HG02678 (cell line): ENCODE measurements around the gene RANBP3L.
"Not testable (repeated sequence)": the region's sequence is repeated elsewhere in the genome, so short reads cannot be mapped to it uniquely, and the experiment has no call there.

Experiments used
- ATAC-seq: cut with Tn5 transposase; IDR thresholded peaks from one replicate; pipeline ENCODE4 v1.9.1; 2021; ENCODE audit warnings: mild to moderate bottlenecking, moderate library complexity; ENCODE audit not compliant: unreplicated experiment

RANBP3L gene

DNA sequence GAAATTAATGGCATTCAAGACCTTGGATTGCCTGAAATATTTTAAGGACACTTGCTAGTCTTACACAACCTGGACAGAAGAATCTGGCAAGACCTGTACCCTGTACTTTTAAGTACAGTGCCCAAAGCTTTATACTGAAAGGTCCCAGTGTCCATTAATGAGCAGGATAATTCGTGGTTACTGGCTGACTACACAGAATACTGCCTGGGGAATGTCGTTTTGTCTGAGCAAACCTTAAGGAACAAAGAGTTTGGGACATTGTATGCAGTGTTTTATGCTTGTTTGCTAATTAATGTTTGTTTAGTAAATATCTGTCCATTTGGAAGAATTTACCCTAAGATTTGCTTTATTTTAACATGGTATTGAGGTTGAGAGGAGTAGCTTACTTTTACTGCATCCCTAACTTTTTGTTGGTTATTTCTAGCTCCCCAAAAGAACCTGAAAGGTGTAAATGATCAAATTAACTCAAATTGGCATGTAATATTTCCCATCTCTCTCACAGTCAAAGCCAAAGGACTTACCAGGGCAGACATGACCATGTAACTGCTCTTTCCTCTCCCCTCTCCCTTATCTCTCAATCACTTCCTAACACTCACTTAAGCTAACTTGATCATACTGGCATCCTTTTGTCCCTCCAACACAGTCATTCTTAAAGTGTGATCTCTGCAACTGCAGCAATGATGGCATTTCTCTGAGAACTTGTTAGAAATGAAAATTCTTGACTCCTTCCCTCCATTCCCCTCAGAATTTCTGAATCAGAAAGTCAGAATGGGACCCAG lies 15.7 kb downstream of the RANBP3L start:
- ATAC-seq: no peak

DNA sequence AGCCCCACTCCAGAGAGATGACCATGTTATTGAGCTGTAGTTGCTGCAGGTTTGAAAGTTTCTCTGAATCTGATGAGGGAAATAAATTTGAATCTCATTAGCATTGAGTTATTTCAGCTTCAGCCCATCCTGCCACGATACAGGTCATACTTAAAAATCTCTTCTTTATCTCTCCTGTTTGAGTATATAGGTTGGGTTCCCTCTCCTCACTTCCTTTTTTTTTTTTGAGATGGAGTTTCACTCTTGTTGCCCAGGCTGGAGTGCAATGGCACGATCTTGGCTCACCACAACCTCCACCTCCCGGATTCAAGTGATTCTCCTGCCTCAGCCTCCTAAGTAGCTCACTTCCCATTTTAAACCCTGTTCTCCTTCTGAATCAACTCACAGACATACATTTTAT lies 17.9 kb downstream of the RANBP3L start:
- ATAC-seq: not testable (repeated sequence)

DNA sequence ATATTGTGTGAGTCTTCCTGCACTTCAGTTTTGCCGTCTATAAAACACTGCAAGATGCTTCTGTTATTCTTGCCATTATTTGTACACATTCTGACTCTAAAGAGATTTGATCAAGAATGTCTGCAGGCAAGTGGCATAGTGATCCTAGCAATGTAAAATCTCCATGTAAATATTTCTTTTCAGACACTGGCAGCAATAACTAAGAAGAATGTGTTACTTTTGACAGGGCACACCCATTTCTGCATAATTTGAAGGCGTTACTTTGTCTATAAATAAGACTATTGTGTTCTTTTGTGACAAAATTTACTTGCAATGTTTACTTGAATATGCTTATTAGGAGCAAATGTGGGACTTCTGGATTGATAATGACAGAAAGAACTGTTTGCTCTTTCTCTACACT lies 20.1 kb downstream of the RANBP3L start:
- ATAC-seq: no peak

DNA sequence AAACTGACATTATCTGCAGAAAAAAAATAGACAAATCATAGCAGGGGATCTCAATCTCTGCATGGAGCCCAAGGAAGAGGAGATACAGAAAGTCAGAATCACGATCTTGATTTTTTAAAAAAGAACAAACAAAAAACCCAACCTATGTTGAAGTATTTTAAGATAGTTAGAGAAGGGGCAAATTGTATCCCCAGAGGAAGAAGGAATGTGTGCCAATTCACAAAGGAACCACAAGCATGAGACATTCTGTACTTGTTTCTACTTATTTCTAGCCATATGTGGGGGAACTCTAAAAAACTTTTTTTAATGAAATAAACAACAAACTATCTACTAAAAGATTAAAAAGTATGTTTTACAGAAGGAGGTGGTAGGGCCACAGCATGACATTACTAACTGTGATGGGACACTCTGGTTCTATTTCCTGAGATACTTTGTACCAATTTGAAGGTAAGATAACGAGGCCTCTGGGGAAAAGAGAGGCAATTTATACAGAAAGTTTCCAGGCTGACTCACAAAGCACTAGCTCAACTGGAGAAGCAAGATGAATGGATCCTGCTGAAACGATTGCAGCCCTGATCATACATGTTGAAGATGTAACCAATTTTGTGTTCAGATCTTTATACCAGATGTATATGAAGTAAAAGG lies 22.5 kb downstream of the RANBP3L start:
- ATAC-seq: no peak

DNA sequence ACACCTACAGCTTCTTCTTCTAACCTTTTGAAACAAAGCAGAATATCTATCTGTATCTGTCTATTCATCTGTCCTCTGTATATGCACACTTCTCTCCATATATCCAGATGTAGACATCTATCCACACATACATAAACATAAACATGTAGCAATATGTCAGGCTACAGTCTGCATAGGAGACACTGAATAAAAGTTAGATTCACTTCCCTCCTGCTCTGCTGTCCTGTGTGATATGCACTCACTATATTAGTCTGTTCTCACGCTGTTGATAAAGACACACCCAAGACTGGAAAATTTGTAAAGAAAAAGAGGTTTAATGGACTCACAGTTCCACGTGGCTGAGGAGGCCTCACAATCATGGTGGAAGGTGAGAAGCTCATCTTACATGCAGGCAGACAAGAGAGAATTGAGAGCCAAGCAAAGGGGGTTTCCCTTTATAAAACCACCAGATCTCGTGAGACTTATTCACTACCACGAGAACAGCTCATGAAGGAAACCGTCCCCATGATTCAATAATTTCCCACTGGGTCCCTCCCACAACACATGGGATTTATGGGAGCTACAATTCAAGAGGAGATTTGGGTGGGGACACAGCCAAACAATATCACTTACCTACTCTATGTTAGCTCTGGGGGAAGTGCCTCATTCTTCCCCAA lies 24.1 kb downstream of the RANBP3L start:
- ATAC-seq: no peak

DNA sequence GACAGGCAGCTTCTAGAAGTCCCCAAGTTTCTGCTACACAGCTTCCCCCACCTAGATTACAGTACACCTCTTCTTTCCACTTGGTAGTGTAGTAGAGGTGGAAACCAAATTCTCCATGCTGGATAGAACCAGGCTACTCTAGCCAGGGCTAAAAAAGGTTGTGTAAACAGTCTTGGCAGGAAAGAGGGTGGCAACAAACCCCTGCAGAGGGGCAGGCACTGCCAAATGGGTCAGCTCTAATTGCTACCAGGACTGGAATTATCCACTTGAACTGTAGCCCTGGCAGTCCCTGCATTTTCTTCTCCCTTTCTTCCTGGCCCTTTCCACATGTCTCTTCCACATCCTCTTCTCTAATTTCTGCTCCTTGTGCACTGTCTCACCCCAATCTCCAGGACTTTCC lies 24.8 kb downstream of the RANBP3L start:
- no peak for ATAC-seq

DNA sequence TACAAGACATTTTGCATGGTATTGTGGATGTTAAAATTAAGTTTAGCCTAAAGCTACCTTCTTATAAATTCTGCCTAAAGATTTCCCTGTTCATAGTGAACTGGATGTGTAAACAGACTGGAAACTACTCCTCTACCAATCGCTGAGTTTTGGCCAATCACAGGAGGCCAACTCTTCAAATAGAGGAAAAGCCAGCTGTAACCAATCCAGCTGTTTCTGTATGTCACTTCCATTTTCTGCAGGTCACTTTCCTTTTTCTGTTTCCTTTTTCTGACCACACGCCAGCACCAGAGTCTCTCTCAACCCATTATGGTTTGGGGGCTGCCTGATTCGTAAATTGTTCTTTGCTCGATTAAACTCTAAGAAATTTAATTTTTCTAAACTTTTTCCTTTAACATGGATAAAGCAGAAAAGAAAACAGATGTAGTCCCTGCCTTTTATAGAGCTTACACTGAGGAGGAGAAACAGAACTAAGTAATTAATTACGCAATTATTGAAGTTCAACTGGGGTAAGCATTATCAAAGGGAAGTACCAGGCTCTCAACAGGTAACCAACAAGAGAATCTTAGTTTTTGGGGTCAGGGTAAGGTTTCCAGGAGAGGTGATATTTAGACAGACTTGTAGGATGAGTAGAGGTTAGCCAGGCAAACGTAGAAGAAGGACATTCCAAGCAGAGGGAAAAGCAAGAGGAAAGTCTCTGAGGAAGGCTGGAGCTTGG lies 27.7 kb downstream of the RANBP3L start:
- no peak for ATAC-seq

DNA sequence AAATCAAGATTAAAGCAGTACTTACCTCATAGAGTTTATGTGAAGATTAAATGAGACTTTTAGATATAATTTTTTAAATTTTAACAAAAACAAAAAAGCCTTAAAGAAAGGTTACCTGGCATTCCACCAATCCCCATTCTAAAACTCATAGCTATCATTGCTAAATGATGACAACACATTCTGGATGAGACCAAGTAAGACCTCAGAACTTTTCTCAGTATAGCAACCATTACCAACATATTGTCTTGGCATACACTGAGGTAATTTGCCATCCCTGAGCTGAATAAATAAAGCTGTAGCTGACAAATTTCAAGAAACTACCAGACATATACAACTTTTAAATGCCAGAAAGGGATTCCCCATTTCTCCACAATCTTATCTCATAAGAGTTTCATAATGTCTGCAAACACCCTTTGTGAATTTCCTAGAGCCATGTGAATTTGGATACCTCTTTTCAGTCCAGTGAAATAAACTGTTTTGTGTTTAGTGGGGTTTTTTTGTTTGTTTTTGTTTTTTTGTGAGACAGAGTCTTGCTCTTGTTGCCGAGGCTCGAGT lies 29.5 kb downstream of the RANBP3L start:
- ATAC-seq: no peak

DNA sequence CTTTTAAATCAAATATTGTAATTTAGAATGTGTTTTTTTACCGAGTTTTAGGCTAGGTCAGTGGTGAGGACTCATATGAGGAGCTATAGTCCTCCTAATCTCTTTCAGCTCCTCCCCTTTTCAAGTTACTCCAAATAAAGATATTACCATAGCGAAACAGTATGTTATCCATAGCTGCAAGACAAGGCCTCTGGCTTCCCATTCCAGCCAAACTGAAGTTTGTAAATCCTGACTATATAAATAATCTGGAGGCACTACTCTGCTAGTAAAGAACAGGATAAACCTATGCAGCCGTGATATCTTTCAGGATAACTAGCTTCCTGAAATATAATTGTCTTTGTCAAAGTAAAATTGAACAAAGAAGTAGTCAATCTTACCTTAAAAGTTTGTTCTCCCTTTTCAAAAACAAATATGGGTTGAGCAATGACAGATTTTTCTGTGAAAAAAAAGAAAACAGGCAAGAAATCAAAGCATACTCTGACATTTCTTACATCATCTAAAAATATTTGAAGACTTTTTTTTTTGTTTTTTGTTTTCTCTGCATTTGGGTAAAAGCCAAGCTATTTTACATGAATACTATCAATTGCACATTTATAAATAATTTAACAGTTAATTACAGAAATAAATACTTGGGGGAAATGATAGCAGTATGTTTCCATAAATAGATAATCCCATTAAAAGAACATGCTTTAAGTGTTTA lies 30.7 kb downstream of the RANBP3L start:
- ATAC-seq: no peak

DNA sequence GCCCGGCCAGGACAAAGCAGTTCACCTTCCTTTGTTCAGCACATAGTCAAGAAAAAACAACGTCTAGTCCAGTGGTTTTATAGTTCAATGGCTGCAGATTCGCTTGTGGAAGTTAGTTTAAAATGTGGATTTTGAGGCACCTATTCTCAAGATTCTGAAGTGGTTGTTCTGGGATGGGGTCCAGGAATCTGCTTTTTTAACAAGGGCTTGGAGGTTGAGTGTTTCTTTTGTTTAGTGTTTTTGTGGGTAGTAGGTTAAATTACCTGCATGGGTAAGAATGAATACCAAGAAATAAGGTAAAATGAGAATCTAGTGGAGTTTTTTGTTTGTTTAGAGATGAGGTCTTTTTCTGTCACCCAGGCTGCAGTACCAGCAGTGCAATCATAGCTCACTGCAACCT lies 31.5 kb downstream of the RANBP3L start:
- ATAC-seq: no peak

DNA sequence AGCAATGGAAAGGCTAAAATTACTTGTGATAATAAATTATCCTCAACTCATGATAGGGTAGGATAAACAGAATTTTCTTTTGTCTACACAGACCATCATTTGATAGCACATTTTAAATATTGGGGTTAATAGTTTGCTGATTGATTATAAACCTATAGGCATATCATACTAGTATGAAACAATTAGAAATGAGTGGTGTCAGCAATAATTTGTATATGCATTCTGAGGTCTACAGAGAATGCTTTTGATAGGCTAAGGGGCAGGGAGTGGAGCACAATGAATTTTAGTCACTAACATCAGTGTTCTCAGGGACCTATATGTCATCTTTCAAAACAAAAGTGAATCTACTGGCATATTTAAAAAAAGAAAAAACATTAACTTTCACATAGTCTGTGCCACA lies 32.2 kb downstream of the RANBP3L start:
- ATAC-seq: no peak

DNA sequence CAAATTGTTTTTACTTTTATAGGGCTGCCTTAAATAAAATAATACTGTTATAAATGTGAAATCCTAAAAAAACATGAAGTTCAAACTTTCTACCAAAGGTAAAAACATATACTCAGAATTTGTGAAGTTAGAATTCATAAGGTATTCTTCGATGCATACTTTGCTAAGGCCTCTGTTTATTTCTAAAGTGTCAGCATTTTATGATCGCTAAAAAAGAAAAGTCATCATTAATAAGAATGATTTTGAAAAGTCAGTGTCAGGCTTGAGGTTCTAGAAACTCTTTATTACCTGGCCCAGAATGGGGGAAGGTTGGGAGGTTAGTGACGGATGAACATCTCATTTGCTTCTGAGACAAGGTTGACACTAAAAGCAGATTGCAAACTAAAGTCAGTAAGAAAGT lies 33.8 kb downstream of the RANBP3L start:
- no peak for ATAC-seq

DNA sequence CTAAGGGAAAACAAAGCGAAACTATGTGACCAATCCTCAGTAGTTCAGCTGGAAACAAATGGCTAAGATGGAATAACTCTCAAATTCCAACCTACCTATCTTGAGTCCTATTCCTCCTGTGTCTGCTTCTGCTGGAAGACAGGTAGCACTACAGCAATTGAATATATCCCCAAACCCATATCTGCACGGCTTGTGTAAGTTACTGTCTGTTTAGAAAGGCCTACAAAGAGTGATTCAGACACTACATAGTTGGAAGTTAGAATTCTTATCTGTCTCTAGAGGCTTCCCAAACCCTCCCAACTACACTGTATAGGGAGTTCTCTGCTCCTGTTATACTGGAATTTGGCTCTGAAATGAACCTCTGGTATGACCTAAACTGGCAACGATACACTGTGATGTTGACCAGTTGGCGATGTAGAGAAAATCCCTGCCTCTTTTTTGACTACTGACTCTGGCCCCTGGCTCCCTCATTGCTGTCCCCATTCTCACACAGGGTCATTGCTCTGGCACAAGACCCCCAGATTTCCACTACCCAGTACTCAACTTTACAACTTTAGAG lies 37.4 kb downstream of the RANBP3L start:
- no peak for ATAC-seq

DNA sequence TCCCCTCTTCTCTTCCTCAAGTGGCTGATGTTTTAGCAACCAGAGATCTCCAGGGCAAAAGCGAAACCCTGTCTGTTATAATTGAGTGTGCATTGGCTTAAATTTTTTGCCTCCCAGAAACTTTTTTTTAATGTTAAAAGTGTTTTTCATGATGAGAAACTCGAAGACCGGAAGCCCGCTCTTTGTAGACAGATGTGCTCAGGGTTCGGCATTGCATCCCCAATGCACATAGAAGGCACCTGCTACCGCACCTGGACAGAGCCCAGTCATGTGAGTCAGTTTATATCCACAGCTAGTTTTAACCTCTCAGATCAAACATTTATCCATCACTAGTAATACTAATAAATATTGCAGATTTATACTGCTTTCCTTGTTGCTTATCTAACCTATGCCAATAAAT lies 40.5 kb downstream of the RANBP3L start:
- ATAC-seq: no peak

DNA sequence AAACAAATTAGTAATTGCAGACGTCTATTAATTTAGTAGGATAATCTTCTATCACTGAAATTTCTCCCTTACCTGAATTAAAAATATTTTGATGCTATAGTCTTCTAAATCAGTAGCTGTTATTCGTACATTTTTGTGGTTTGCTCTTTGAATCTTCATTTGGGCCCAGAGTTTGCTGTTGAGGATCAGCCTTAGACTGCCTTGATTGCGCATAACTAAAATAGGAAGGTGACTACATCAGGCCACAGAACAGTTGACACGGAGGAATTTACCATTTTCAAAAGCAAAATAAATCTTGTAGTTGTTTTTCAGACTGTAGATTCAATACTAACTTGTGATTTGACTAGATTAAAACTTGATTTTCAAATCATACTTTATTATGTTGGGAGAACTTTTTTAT lies 48.1 kb downstream of the RANBP3L start:
- ATAC-seq: no peak

DNA sequence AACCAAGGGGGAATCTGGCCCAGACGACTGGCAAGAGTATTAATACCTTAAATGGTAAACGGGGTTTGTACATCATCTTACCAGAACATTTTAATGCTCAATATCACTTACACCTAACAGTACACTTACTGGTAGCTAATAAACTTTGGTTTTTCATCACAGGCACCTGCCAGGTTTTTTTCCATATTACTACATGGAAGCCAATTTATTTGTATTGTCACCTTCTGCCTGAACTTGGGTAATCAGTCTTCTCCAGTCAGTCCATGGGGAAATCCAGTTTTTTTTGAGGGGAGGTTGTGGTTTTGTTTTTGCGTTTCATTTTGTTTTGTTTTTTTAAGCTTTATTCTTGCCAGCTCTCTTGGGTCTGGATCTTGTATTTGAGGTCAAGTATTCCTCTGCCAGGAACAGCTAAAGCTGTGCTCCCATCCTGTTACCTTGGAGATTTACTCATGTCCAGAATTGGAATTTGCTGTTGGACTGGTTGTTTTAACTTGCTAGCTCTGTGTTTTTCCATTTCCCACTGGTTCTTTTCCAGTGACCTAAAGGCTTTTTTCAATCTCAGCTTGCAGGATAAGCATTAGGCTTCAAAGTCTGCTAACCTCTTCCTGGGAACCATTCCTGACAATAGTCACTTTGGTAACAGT lies 48.9 kb downstream of the RANBP3L start:
- no peak for ATAC-seq

DNA sequence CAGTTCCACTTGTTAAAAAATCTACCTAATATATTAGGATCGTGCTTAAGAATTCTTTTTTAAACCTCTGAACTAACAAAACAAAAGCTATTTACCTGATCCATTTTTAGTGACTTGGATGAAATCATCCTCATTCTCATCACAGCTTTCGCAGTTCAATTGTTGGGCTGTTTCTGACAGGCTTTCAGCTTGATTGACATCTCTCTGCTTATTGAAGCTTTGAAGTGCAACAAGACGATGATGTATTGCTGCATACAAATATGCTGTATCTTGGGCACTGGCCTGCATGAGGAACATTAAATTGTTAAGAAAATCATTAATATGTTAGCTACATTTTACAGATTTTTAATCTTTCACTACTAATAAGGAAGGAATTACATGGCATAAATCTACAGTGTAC lies 50.5 kb downstream of the RANBP3L start:
- ATAC-seq: no peak

DNA sequence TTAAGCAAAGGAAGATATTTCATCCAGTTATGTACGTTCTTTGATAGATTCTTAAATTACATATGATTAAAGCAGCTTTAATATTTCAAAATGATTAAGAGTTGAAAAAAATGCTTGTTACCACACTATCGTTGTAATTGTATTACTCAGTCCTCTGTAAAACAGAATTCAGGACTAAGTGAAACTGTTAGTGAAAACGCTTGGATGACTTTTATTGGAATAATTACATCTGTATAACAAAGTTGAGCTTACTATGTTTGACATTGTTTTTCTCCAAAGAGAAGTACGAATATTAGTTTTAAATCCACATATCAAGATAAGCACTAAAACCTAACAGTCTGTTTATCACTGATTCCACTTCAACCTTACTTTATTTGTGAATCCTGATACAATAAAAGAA lies 51.3 kb downstream of the RANBP3L start:
- ATAC-seq: no peak

DNA sequence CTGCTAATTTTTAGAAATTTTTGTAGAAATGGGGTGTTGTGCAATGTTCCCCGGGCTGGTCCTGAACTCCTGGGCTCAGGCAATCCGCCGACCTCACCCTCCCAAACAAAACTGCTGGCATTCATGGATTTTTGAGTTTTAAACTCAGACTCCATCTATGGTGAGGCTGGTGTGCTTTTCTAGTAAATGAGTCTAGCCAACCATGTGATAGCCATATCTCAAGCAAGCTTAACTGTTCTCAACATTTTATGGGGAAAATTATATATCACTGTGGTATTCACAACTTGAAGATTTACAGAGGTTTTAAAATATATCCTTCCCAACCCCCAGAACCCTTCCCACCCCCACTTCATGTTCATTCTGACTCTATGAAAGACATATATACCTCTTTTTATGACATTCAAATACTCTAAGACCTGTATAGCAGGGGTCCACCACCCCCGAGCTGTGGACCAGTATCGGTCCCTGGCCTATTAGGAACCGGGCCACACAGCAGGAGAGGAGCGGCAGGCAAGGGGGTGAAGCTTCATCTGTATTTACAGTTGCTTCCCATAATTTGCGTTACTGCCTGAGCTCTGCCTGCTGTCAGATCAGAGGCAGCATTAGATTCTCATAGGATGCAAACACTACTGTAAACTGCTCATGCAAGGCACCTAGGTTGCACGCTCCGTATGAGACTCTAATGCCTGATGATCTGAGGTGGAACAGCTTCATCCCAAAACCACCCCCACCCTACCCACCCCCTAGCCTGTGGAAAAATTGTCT lies 55.5 kb downstream of the RANBP3L start:
- no peak for ATAC-seq
